Left lung (tissue), 10 donors: ENCODE results near the gene OR10AD1. TPM values are rescaled to one million over a fixed set of nuclear protein-coding genes. Genes with fewer than 3 reads are reported as not detected.

ENCODE experiments used
- ATAC-seq: fragments of 200-7000 bp; cut with Tn5 transposase; one replicate; pipeline ENCODE4 v1.9.1; 2020; ENCODE audit warnings: moderate library complexity
- DNase-seq, 4 donors: peaks; one replicate each; pipeline ENCODE4 v3.0.0-alpha.2; 2013 to 2020
- H3K27ac ChIP-seq, 2 donors: fragments of 200-600 bp; sonication (generic) in 1 of 2; one replicate each; pipeline versions ENCODE4 v1.5.0 to v1.8.0; 2020 to 2021
- H3K27me3 ChIP-seq, 2 donors: fragments of 200-600 bp; sonication (generic) in 1 of 2; one replicate each; pipeline versions ENCODE4 v1.5.0 to v1.8.0; 2020 to 2021
- H3K36me3 ChIP-seq, 2 donors: fragments of 200-600 bp; sonication (generic) in 1 of 2; one replicate each; pipeline versions ENCODE4 v1.5.0 to v1.8.0; 2020 to 2021
- H3K4me1 ChIP-seq, 2 donors: fragments of 200-600 bp; one replicate each; pipeline ENCODE4 v1.8.0; 2021
- H3K4me3 ChIP-seq, 2 donors: fragments of 200-600 bp; sonication (generic) in 1 of 2; one replicate each; pipeline versions ENCODE4 v1.5.0 to v1.8.0; 2020 to 2021; ENCODE audit warnings: mild to moderate bottlenecking in 1 of 2
- H3K9me3 ChIP-seq, 2 donors: fragments of 200-600 bp; sonication (generic) in 1 of 2; one replicate each; pipeline versions ENCODE4 v1.5.0 to v1.8.0; 2020 to 2021
- intact Hi-C, 2 donors: fragments of 100-400 bp; cut with DNase I; formaldehyde crosslinking; loops; one replicate each; pipeline versions ENCODE4 v1.11.2 to v1.14.2; 2022
- polyA plus RNA-seq, 6 donors: library from polyadenylated mRNA; unstranded; fragments of 120-200 nt; gene quantifications; one replicate each; pipeline ENCODE4 v1.2.1, GENCODE V29; 2013; ENCODE audit not compliant: insufficient read length in 6 of 6
- total RNA-seq, 2 donors: library from RNA; stranded (reverse); fragmentation: NEBNext Ultra II Directional; extraction: Animal tissue kit (Norgen Biotek cat#: 25700); gene quantifications; one replicate each; pipeline ENCODE4 v1.2.1, GENCODE V29; 2021
- TF ChIP-seq, protein P1 (sequence below), 2 donors: fragments of 200-600 bp; sonication (generic) in 1 of 2; IDR thresholded peaks; one replicate each; pipeline versions ENCODE4 v1.5.0 to v1.8.0; 2021; ENCODE audit warnings: antibody characterized with exemption in 2 of 2
- donor health status: DM: no; HTN: yes; CAD: no.
- donor health status: DM: no; HTN: no; CAD: no.

The OR10AD1 gene
- total and polyA plus RNA-seq, 8 donors = 0.50 to 1.3 (median 0.89) TPM; not detected in 2

DNA sequence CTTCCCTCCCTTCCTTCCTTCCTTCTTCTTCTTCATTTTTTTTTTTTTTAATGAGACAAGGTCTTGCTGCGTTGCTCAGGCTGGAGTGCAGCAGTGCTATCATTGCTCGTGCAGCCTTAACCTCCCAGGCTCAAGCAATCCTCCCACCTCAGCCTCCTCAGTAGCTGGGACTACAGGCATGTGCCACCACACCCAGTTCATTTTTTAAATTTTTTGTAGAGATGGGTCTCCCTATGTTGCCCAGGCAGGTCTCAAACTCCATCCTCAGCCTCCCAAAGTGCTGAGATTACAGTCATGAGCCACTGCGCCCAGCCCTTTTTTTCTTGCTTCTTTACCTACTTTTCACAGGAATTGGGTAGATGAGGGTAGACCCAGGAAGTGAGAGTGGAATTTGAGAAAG, 1.6 kb downstream of the OR10AD1 start:
- TF ChIP-seq, protein P1, sequence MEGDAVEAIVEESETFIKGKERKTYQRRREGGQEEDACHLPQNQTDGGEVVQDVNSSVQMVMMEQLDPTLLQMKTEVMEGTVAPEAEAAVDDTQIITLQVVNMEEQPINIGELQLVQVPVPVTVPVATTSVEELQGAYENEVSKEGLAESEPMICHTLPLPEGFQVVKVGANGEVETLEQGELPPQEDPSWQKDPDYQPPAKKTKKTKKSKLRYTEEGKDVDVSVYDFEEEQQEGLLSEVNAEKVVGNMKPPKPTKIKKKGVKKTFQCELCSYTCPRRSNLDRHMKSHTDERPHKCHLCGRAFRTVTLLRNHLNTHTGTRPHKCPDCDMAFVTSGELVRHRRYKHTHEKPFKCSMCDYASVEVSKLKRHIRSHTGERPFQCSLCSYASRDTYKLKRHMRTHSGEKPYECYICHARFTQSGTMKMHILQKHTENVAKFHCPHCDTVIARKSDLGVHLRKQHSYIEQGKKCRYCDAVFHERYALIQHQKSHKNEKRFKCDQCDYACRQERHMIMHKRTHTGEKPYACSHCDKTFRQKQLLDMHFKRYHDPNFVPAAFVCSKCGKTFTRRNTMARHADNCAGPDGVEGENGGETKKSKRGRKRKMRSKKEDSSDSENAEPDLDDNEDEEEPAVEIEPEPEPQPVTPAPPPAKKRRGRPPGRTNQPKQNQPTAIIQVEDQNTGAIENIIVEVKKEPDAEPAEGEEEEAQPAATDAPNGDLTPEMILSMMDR (IDR thresholded peaks at IDR 0.05) = no peak
- intact Hi-C loops = no loop called here
- Histone ChIP-seq H3K36me3 (peaks cover 0 to 7% of the 10 kb centered on the region in 2 donors), H3K27ac (peak overlapping the region in 1 of 2 donors; percentile 95), H3K27me3 (no peaks in the 10 kb centered on the region), H3K4me3 (no peak overlapping the region), H3K9me3 (peaks cover 0 to 14% of the 10 kb centered on the region in 2 donors), H3K4me1 (peaks cover 7 to 33% of the 10 kb centered on the region in 2 donors)
- DNase-seq (no peak), ATAC-seq (no peak)

DNA sequence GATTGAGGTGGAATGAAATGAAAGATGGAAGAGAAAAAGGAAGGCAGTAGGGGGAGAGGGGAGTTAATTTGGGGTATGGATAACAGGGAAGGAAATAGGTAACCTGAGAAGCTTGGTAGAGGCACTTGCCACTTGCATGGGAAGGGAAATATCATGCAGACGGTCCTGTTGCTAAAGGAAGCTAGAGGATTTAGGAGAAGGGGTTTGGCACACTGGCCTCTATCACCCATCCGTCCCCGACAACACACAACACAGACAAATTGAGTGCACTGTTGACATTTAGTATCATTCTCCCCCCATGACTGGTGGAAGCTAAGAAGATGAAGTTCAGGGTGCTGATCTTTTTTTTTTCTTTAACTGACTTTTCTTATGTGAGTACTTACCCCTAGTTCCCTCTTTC, 2.0 kb downstream of the OR10AD1 start:
- intact Hi-C loops = no loop called here
- no peak overlapping the region for H3K4me3 ChIP-seq
- H3K9me3 ChIP-seq = peaks cover 0 to 9% of the 10 kb centered on the region in 2 donors
- TF ChIP-seq, protein P1 (IDR thresholded peaks at IDR 0.05) = no peak
- no peaks in the 10 kb centered on the region for H3K27me3 ChIP-seq
- H3K27ac ChIP-seq = peak overlapping the region; percentile 95 to 98
- no peak for DNase-seq
- peaks cover 0 to 7% of the 10 kb centered on the region in 2 donors for H3K36me3 ChIP-seq
- no peak for ATAC-seq
- H3K4me1 ChIP-seq = peaks cover 7 to 33% of the 10 kb centered on the region in 2 donors

DNA sequence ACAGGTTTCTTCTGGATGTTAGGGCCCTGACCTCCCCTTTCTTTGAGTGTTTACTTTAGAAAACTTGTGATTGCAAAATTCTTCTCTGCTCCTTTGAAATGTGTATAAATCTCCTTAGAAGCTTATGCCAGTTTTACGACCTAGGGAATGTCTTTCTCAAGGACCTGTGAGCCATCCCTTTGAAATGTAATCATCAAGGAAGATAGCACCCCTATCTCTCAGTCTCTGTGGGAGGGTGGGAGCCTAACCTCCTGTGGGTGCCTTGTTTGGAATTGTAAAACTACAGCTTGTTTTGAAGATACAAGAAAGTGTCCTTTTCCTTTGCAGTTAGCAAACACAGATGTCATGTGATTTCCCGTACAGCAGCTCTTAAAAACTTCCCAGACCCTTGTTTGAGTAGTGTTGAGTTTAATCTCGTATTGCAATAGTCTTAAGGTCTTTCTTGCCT, 3.3 kb downstream of the OR10AD1 start:
- TF ChIP-seq, protein P1 (IDR thresholded peaks at IDR 0.05) = no peak
- peak; percentile 33 for ATAC-seq
- Histone ChIP-seq H3K27ac (peak overlapping the region; percentile 95 to 98), H3K4me1 (peaks cover 7 to 33% of the 10 kb centered on the region in 2 donors), H3K4me3 (peak overlapping the region in 1 of 2 donors; percentile 58), H3K9me3 (peaks cover 0 to 5% of the 10 kb centered on the region in 2 donors), H3K36me3 (peaks cover 0 to 3% of the 10 kb centered on the region in 2 donors), H3K27me3 (no peaks in the 10 kb centered on the region)
- intact Hi-C loops = no loop called here
- peak in 2 of 4 donors; percentile 67 to 68 for DNase-seq

DNA sequence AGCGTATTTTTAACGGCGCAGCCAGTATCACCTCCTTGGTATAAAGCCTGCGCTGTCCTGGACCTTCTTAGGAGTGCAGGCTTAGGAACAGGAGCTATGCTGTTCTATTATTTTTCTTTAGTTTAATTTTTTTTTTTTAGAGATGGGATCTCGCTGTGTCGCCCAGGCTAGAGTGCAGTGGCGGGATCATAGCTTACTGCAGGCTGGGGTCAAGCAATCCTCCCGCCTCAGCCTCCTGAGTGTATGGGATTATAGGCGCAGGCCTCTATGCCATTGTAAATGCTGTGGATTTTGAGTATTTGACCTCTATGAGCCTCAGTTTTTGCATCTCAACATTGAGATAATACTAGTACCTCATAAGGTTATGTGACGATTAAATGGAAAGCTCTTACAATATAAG, 4.1 kb downstream of the OR10AD1 start:
- peak; percentile 1 for ATAC-seq
- Histone ChIP-seq H3K9me3 (no peaks in the 10 kb centered on the region), H3K27ac (peak overlapping the region; percentile 95 to 98), H3K36me3 (no peaks in the 10 kb centered on the region), H3K4me3 (peak overlapping the region; percentile 58 to 61), H3K27me3 (no peaks in the 10 kb centered on the region), H3K4me1 (peaks cover 7 to 33% of the 10 kb centered on the region in 2 donors)
- TF ChIP-seq, protein P1 (IDR thresholded peaks at IDR 0.05) = no peak
- DNase-seq = no peak
- intact Hi-C loops = no loop called here

DNA sequence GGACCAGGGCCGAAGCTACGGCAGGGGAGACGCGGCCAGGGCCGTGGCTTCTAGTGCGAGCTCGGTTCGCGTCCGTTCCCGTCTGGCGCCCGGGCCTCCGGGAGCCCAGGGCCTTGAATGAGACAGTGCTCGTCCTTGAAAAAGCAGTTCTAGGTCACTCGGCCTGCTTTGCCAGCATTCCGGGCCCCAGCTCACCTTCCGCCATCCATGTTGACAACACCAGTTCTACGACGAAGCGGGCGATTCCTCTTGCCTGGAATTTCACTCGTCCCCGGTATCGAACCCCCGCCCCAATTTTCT, 4.5 kb downstream of the OR10AD1 start:
- Histone ChIP-seq H3K4me3 (peak overlapping the region; percentile 58 to 61), H3K4me1 (peaks cover 7 to 33% of the 10 kb centered on the region in 2 donors), H3K36me3 (no peaks in the 10 kb centered on the region), H3K27me3 (no peaks in the 10 kb centered on the region), H3K27ac (peak overlapping the region; percentile 95 to 98), H3K9me3 (no peaks in the 10 kb centered on the region)
- peak in 2 of 4 donors; percentile 54 to 84 for DNase-seq
- TF ChIP-seq, protein P1 (IDR thresholded peaks at IDR 0.05) = no peak
- intact Hi-C loops = no loop called here
- peak; percentile 23 for ATAC-seq
